GOT3 (cell line): ENCODE measurements around the gene GCC1.
A peak's percentile ranks its signal among the peaks of the same experiment; 100 is the strongest.
"Not testable (repeated sequence)": the region's sequence is repeated elsewhere in the genome, so short reads cannot be mapped to it uniquely, and the experiment has no call there.

Experiments
- DNase-seq: peaks from one replicate; lab custom pipeline; 2025; ENCODE audit warnings: mixed read lengths; lab: John Stamatoyannopoulos, UW

The GCC1 gene

GRCh38 chr7:127589896-127590295 lies 4.5 kb upstream of the GCC1 start:
- no peak for DNase-seq

- no peak for DNase-seq
Observed at GRCh38 chr7:127588697-127589482, 3.5 kb upstream of the GCC1 start.

- DNase-seq: peak; percentile 59
Observed at GRCh38 chr7:127588019-127588696, 2.8 kb upstream of the GCC1 start, which contains the start of gene ARF5. Gene ARF5, plus strand, starts transcription at chr7:127588411. Its CDS starts 88 bp downstream, at chr7:127588499.

- no peak for DNase-seq
Observed at GRCh38 chr7:127587663-127588018, 2.2 kb upstream of the GCC1 start.

- no peak for DNase-seq
Observed at GRCh38 chr7:127586346-127586745, 950 bp upstream of the GCC1 start.

- DNase-seq: no peak
Observed at GRCh38 chr7:127584648-127585043, 750 bp downstream of the GCC1 start.

GRCh38 chr7:127582361-127582760 lies 3.0 kb downstream of the GCC1 start:
- DNase-seq: no peak

GRCh38 chr7:127581716-127582115 lies 3.7 kb downstream of the GCC1 start:
- DNase-seq: no peak

GRCh38 chr7:127580612-127581011 lies 4.8 kb downstream of the GCC1 start:
- no peak for DNase-seq

- DNase-seq: no peak
Observed at GRCh38 chr7:127578711-127579275, 6.6 kb downstream of the GCC1 start.

GRCh38 chr7:127578036-127578684 lies 7.2 kb downstream of the GCC1 start:
- DNase-seq: no peak

- DNase-seq: no peak
Observed at GRCh38 chr7:127571741-127572505, 13.5 kb downstream of the GCC1 start.

- not testable (repeated sequence) for DNase-seq
Observed at GRCh38 chr7:127568034-127568433, 17.4 kb downstream of the GCC1 start.

GRCh38 chr7:127566242-127566641 lies 19.2 kb downstream of the GCC1 start:
- no peak for DNase-seq

GRCh38 chr7:127557803-127558202 lies 27.6 kb downstream of the GCC1 start:
- no peak for DNase-seq

GRCh38 chr7:127556404-127556803 lies 29.0 kb downstream of the GCC1 start:
- no peak for DNase-seq

- DNase-seq: no peak
Observed at GRCh38 chr7:127551941-127552340, 33.5 kb downstream of the GCC1 start.

- no peak for DNase-seq
Observed at GRCh38 chr7:127550247-127550646, 35.1 kb downstream of the GCC1 start.

GRCh38 chr7:127546313-127546712 lies 39.1 kb downstream of the GCC1 start:
- DNase-seq: no peak

- DNase-seq: no peak
Observed at GRCh38 chr7:127541548-127541947, 43.8 kb downstream of the GCC1 start.

GRCh38 chr7:127540461-127540860 lies 44.9 kb downstream of the GCC1 start:
- not testable (repeated sequence) for DNase-seq

GRCh38 chr7:127539116-127539515 lies 46.3 kb downstream of the GCC1 start:
- DNase-seq: no peak
